ENCODE measurements around the gene TIMM10B. TPM values are rescaled to one million over a fixed set of nuclear protein-coding genes. Genes with fewer than 3 reads are reported as not detected.
"Not testable (repeated sequence)": the region's sequence is repeated elsewhere in the genome, so short reads cannot be mapped to it uniquely, and the experiment has no call there.

TIMM10B gene
- polyA plus RNA-seq, 3 donors = 36.4 to 43.8 (median 37.9) TPM

GRCh38 chr11:6497069-6497839 is 16.0 kb downstream of the TIMM10B start, which contains the start of gene DNHD1:
Gene DNHD1, plus strand, starts transcription at chr11:6497280. Its CDS starts 936 bp downstream, at chr11:6498216.
- DNase-seq = no peak

DNA sequence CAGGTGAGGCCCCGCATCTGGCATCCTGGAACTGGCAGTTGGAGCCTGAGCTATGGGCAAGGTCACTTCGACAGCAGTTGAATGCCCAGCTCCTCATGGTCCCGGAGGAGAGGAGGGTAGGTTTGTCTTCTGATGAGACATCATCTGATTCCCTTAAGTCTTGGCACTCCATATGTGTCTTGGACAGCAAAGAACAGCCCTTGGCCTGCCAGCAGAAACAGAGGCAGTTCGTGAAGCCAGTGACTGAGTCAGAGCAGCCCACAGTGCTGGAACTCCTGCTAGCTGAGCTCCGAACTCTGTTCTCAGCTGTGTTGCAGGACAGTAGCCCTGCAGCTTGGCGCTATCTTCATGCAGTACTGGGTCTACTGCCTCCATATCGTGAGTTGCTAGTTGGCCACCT is 16.8 kb downstream of the TIMM10B start:
- DNase-seq = no peak

GRCh38 chr11:6498544-6498943 is 17.2 kb downstream of the TIMM10B start:
- no peak for DNase-seq

DNA sequence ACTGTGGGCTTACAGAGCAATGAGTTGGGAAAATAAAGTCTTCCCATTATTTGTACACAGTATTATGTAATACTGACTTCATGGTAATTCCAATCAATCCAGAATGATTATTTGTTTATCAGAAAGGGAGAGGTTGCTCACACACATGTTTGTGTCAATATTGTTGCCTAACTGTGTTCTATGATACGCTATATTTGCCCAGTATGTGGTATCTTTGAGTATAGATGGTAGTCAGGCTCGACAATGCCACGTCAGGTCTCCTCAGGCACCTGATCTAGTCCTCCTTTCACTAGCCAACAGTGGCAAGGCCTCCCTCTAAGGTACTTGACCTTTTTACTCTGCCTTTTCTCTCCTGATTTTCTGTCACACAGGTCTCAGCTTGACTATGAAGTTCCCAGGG is 21.1 kb downstream of the TIMM10B start:
- no peak for DNase-seq

- no peak for DNase-seq
Measured at GRCh38 chr11:6504166-6504565, 22.9 kb downstream of the TIMM10B start.

DNA sequence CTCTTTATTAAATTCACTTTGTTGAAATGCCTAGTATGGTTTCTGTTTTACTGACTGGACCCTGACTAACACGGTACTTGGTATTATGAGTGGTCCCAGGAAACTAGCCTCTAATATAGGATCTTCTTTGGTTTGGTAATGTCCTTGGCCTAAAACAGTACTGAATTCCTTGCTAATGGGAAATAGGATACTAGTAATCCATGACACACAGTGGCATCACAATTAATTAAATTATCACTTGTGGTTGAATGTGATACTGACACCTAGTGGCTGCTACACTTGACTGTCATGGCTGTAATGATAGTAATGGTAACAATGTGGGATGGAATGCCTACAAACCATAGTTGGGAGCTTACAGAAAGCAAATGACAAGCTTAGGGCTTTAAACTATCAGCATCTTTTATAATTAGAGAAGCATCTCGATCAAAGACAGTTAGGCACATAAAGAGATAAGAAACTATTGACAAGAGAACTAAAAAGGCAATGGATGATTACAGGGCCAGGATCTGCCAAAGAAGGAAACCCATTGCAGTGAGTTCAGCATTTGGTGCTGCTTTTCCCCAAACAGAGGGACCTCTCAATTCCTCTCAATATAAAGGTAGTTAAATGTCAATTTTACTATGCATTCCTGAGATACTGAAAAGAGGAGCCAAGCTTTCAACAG is 24.4 kb downstream of the TIMM10B start:
- peak; percentile 50 for DNase-seq

GRCh38 chr11:6516865-6517264 is 35.6 kb downstream of the TIMM10B start:
- no peak for DNase-seq

DNA sequence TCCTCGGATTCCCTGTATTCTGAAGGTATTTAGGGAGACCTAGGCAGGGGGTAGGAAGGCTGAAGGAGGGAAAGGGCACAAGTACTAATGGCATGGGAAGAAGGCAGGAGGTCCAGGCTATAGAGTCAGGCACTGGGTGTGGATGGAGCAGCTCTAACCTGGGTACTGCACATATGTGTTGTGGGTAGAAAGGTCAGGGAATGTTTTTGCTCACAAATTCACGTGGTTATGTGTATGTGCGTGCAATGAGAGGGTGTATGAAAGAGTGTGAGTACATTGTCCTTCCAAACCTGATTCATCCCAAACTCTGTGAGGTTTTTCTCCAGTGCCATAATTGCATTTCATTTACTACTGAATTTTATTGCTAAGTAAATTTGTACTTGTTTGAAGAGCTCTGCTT is 39.0 kb downstream of the TIMM10B start:
- DNase-seq = no peak

- not testable (repeated sequence) for DNase-seq
Measured at GRCh38 chr11:6521946-6522345, 40.6 kb downstream of the TIMM10B start.

DNA sequence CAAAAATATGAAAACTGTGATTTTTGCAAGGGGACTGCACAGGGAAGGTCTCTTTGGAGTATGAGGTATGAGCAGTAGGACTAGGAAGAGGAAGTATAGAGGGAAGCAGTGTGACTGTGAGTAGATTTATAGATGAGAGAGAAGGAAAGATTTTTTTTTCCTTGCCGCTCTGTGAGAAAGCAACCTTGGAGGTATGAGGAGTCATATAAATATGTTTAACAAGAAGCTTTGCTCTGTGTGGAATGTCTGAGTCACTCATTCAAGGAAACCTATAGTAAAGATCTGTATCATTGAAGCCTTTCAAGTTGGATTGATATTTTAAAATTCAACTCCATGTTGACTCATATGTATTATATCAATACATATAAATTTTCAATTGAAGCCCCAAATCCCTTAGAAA is 42.0 kb downstream of the TIMM10B start:
- DNase-seq = no peak

- no peak for DNase-seq
Measured at GRCh38 chr11:6526411-6527135, 45.3 kb downstream of the TIMM10B start.

DNA sequence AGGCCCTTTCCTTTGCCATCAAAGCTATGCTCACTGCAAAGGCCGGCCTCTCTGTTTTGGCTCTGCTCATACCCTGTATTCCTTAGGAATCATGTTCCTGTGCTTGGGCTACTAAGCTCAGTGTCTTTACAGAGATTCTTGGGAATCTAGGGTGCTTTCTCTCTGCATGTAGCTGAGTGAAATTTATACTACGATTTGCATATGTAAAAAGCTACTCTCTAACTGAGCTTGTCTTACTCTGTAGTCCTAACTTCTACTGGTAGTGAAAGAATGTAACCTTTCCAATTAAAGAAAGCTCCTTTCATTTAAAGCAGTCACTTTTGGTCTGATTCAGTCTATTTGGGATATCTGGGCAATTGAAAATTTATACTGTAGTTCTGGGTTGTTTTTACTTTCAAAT is 48.0 kb downstream of the TIMM10B start:
- DNase-seq = no peak

GRCh38 chr11:6530848-6531247 is 49.5 kb downstream of the TIMM10B start:
- no peak for DNase-seq

- peak; percentile 48 for DNase-seq
Measured at GRCh38 chr11:6531267-6531752, 50.0 kb downstream of the TIMM10B start.

Other genes starting within 250 kb of the TIMM10B start
- gene FHIP1B, start 246.9 kb upstream of the TIMM10B start, polyA plus RNA-seq (ENCODE audit: insufficient read length in 3 of 3) = 10 to 100 TPM; 58.8 to 89.9 (median 72.2) TPM
- gene CNGA4, start 242.4 kb upstream of the TIMM10B start, polyA plus RNA-seq (ENCODE audit: insufficient read length in 3 of 3) = under 1 TPM; 0.23 to 0.82 (median 0.44) TPM
- gene CCKBR, start 221.7 kb upstream of the TIMM10B start, polyA plus RNA-seq (ENCODE audit: insufficient read length in 3 of 3) = under 1 TPM; 0.43 to 0.77 (median 0.68) TPM
- 10 to 100 TPM; 16.1 to 22.2 (median 20.9) TPM for gene CAVIN3, start 161.0 kb upstream of the TIMM10B start, polyA plus RNA-seq (ENCODE audit: insufficient read length in 3 of 3)
- 10 to 100 TPM; 34.0 to 38.1 (median 35.5) TPM for gene SMPD1, start 91.0 kb upstream of the TIMM10B start, polyA plus RNA-seq (ENCODE audit: insufficient read length in 3 of 3)
- 10 to 100 TPM; 62.7 to 65.3 (median 63.1) TPM for gene APBB1, start 62.4 kb upstream of the TIMM10B start, polyA plus RNA-seq (ENCODE audit: insufficient read length in 3 of 3)
- 1 to 10 TPM; 3.1 to 6.6 (median 6.4) TPM for gene HPX, start 40.5 kb upstream of the TIMM10B start, polyA plus RNA-seq (ENCODE audit: insufficient read length in 3 of 3)
- 10 to 100 TPM; 24.8 to 32.2 (median 28.3) TPM for gene TRIM3, start 7.6 kb upstream of the TIMM10B start, polyA plus RNA-seq (ENCODE audit: insufficient read length in 3 of 3)
- 10 to 100 TPM; 71.9 to 80.8 (median 77.5) TPM for gene ARFIP2, start 170 bp upstream of the TIMM10B start, polyA plus RNA-seq (ENCODE audit: insufficient read length in 3 of 3)
- 10 to 100 TPM in 2 of 3 donors, 1 to 10 TPM in 1; 5.9 to 13.2 (median 13.0) TPM for gene DNHD1, start 15.8 kb downstream of the TIMM10B start, polyA plus RNA-seq (ENCODE audit: insufficient read length in 3 of 3)
- 10 to 100 TPM; 17.5 to 29.9 (median 22.0) TPM for gene RRP8, start 122.1 kb downstream of the TIMM10B start, polyA plus RNA-seq (ENCODE audit: insufficient read length in 3 of 3)
- 100 to 1,000 TPM; 159 to 167 (median 159) TPM for gene ILK, start 122.3 kb downstream of the TIMM10B start, polyA plus RNA-seq (ENCODE audit: insufficient read length in 3 of 3)
- gene TAF10, start 130.7 kb downstream of the TIMM10B start, polyA plus RNA-seq (ENCODE audit: insufficient read length in 3 of 3) = 10 to 100 TPM; 68.8 to 96.0 (median 81.3) TPM
- gene TPP1, start 137.9 kb downstream of the TIMM10B start, polyA plus RNA-seq (ENCODE audit: insufficient read length in 3 of 3) = 100 to 1,000 TPM; 112 to 123 (median 120) TPM
- gene DCHS1, start 174.3 kb downstream of the TIMM10B start, polyA plus RNA-seq (ENCODE audit: insufficient read length in 3 of 3) = 10 to 100 TPM; 30.7 to 41.7 (median 40.5) TPM
- gene MRPL17, start 201.8 kb downstream of the TIMM10B start, polyA plus RNA-seq (ENCODE audit: insufficient read length in 3 of 3) = 10 to 100 TPM; 68.0 to 88.5 (median 79.3) TPM

Measured in renal pelvis (tissue), 4 donors.